ENCODE data around the gene POU2F2. TPM values are rescaled to one million over a fixed set of nuclear protein-coding genes. Genes with fewer than 3 reads are reported as not detected.

The POU2F2 gene
- total and polyA plus RNA-seq, 9 of the 15 experiments (the other 6 are each of a cell fraction or from before 2014, with no cell fraction given): 0.03 to 0.68 (median 0.14) TPM

DNA sequence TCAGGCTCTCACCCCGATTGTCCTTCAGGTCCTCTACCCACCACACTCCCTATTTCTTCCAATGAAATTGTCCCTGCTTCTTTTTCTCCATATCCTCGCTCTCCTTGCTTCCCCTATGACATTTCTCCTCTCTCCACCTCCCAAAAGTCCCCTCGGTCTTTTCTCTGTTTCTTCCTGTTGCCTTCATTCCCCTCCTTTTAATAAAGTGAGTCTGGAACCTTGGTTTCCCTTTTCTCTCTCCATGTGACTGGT lies 57.0 kb downstream of the POU2F2 start (continued):
- TF ChIP-seq CSDE1 (IDR thresholded peaks at IDR 0.05): peak in 1 of 2 experiments; percentile 83; a peak in 1 of 4 replicates
- TF ChIP-seq, protein P1, sequence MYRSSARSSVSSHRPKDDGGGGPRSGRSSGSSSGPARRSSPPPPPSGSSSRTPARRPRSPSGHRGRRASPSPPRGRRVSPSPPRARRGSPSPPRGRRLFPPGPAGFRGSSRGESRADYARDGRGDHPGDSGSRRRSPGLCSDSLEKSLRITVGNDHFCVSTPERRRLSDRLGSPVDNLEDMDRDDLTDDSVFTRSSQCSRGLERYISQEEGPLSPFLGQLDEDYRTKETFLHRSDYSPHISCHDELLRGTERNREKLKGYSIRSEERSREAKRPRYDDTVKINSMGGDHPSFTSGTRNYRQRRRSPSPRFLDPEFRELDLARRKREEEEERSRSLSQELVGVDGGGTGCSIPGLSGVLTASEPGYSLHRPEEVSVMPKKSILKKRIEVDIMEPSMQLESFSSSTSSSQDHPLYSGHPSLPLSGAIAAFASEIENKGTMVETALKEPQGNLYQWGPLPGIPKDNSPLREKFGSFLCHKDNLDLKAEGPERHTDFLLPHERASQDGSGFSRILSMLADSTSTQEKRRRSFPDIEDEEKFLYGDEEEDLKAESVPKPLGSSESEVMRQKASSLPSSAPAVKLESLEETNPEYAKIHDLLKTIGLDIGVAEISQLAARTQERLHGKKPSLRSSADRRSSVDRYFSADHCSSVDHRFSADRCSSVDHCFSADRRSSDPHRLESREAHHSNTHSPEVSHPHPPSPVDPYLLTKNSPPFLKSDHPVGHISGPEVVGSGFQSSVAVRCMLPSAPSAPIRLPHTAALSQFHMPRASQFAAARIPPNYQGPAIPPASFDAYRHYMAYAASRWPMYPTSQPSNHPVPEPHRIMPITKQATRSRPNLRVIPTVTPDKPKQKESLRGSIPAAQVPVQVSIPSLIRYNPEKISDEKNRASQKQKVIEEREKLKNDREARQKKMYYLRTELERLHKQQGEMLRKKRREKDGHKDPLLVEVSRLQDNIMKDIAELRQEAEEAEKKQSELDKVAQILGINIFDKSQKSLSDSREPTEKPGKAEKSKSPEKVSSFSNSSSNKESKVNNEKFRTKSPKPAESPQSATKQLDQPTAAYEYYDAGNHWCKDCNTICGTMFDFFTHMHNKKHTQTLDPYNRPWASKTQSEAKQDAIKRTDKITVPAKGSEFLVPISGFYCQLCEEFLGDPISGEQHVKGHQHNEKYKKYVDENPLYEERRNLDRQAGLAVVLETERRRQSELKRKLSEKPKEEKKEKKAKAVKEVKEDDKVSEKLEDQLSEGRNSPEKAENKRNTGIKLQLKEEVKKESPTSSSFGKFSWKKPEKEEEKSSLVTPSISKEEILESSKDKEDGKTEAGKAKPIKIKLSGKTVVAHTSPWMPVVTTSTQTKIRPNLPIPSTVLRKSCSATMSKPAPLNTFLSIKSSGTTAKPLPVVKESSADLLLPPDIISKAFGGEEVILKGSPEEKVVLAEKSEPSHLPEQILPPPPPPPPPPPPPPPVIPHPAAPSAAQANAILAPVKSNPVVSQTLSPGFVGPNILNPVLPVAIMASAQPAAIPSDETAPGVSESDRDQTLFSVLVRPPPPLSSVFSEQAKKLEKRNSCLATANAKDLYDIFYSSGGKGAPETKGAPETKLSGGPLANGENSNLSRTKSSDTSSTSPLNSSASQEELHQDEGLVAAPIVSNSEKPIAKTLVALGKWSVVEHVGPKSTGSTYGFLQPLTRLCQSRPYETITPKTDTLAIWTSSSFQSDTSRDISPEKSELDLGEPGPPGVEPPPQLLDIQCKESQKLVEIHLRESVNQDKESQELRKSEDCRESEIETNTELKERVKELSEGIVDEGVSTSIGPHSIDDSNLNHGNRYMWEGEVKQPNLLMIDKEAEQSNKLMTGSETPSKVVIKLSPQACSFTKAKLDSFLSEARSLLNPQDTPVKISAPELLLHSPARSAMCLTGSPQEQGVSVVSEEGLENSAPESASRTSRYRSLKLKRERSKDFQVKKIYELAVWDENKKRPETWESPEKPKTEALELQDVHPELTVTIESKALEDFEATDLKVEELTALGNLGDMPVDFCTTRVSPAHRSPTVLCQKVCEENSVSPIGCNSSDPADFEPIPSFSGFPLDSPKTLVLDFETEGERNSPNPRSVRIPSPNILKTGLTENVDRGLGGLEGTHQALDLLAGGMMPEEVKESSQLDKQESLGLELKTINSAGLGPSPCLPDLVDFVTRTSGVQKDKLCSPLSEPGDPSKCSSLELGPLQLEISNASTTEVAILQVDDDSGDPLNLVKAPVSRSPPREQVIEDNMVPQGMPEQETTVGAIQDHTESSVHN (IDR thresholded peaks at IDR 0.05; ENCODE audit: borderline replicate concordance in 1 of 2, low read depth in 1 of 2): peak in 1 of 2 experiments; percentile 43; a peak in 1 of 4 replicates
- TF ChIP-seq KAT8 (IDR thresholded peaks at IDR 0.05; ENCODE audit: low read depth): 0 out of 2 replicates have a peak, but pooled peaks have one; percentile 79
- TF ChIP-seq SNIP1 (IDR thresholded peaks at IDR 0.05; ENCODE audit: low read depth): peak; percentile 64; the same call in 1 of the 2 replicates
- TF ChIP-seq, protein P2, sequence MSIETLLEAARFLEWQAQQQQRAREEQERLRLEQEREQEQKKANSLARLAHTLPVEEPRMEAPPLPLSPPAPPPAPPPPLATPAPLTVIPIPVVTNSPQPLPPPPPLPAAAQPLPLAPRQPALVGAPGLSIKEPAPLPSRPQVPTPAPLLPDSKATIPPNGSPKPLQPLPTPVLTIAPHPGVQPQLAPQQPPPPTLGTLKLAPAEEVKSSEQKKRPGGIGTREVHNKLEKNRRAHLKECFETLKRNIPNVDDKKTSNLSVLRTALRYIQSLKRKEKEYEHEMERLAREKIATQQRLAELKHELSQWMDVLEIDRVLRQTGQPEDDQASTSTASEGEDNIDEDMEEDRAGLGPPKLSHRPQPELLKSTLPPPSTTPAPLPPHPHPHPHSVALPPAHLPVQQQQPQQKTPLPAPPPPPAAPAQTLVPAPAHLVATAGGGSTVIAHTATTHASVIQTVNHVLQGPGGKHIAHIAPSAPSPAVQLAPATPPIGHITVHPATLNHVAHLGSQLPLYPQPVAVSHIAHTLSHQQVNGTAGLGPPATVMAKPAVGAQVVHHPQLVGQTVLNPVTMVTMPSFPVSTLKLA (conservative IDR thresholded peaks at IDR 0.05): peak in 1 of 2 experiments; percentile 57; a peak in 1 of 4 replicates
- TF ChIP-seq, protein P3, sequence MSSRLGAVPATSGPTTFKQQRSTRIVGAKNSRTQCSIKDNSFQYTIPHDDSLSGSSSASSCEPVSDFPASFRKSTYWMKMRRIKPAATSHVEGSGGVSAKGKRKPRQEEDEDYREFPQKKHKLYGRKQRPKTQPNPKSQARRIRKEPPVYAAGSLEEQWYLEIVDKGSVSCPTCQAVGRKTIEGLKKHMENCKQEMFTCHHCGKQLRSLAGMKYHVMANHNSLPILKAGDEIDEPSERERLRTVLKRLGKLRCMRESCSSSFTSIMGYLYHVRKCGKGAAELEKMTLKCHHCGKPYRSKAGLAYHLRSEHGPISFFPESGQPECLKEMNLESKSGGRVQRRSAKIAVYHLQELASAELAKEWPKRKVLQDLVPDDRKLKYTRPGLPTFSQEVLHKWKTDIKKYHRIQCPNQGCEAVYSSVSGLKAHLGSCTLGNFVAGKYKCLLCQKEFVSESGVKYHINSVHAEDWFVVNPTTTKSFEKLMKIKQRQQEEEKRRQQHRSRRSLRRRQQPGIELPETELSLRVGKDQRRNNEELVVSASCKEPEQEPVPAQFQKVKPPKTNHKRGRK (tag; IDR thresholded peaks at IDR 0.05): peak; percentile 23; the same call in 1 of the 2 replicates
- TF ChIP-seq TOE1 (IDR thresholded peaks at IDR 0.05; ENCODE audit: borderline replicate concordance): 0 out of 2 replicates have a peak, but pooled peaks have one; percentile 50
- TF ChIP-seq TOE1 (CRISPR knock-in tag; IDR thresholded peaks at IDR 0.05; ENCODE audit: borderline replicate concordance, low read depth): no peak
- TF ChIP-seq NCOA1 (IDR thresholded peaks at IDR 0.05; ENCODE audit: low read depth): peak; percentile 64; the same call in 1 of the 2 replicates
- peak; percentile 47; the same call in 1 of the 2 replicates for TF ChIP-seq ZEB2 (IDR thresholded peaks at IDR 0.05)
- 0 out of 2 replicates have a peak, but pooled peaks have one; percentile 54 for TF ChIP-seq EHMT2 (IDR thresholded peaks at IDR 0.05)
- 0 out of 2 replicates have a peak, but pooled peaks have one; percentile 20 for TF ChIP-seq NCOR1 (IDR thresholded peaks at IDR 0.05)
- TF ChIP-seq ZNF766 (CRISPR knock-in tag; conservative IDR thresholded peaks at IDR 0.05): no peak
- no peak for TF ChIP-seq ZBED1 (IDR thresholded peaks at IDR 0.05)
- TF ChIP-seq FOXK1 (CRISPR knock-in tag; IDR thresholded peaks at IDR 0.05; ENCODE audit: borderline replicate concordance): peak; percentile 76; the same call in 1 of the 2 replicates
- TF ChIP-seq, protein P4, sequence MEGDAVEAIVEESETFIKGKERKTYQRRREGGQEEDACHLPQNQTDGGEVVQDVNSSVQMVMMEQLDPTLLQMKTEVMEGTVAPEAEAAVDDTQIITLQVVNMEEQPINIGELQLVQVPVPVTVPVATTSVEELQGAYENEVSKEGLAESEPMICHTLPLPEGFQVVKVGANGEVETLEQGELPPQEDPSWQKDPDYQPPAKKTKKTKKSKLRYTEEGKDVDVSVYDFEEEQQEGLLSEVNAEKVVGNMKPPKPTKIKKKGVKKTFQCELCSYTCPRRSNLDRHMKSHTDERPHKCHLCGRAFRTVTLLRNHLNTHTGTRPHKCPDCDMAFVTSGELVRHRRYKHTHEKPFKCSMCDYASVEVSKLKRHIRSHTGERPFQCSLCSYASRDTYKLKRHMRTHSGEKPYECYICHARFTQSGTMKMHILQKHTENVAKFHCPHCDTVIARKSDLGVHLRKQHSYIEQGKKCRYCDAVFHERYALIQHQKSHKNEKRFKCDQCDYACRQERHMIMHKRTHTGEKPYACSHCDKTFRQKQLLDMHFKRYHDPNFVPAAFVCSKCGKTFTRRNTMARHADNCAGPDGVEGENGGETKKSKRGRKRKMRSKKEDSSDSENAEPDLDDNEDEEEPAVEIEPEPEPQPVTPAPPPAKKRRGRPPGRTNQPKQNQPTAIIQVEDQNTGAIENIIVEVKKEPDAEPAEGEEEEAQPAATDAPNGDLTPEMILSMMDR (IDR thresholded peaks at IDR 0.05 in 2 of 3, conservative IDR thresholded peaks at IDR 0.05 in 1 of 3; ENCODE audit: insufficient read depth in 2 of 3, low read depth in 1 of 3, low read length in 3 of 3): peak in 1 of 3 experiments; percentile 0; a peak in 1 of 6 replicates

Data from K562 (cell line).